ENCODE measurements around the gene PTPRU.
"Not testable (repeated sequence)": the region's sequence is repeated elsewhere in the genome, so short reads cannot be mapped to it uniquely, and the experiment has no call there.

PTPRU gene

GRCh38 chr1:29309075-29309474 is 72.8 kb downstream of the PTPRU start:
- no peaks in the 10 kb centered on the region for H3K9me3 ChIP-seq
- H3K36me3 ChIP-seq: no peaks in the 10 kb centered on the region
- no peak overlapping the region for H3K27ac ChIP-seq
- TF ChIP-seq, protein P1, sequence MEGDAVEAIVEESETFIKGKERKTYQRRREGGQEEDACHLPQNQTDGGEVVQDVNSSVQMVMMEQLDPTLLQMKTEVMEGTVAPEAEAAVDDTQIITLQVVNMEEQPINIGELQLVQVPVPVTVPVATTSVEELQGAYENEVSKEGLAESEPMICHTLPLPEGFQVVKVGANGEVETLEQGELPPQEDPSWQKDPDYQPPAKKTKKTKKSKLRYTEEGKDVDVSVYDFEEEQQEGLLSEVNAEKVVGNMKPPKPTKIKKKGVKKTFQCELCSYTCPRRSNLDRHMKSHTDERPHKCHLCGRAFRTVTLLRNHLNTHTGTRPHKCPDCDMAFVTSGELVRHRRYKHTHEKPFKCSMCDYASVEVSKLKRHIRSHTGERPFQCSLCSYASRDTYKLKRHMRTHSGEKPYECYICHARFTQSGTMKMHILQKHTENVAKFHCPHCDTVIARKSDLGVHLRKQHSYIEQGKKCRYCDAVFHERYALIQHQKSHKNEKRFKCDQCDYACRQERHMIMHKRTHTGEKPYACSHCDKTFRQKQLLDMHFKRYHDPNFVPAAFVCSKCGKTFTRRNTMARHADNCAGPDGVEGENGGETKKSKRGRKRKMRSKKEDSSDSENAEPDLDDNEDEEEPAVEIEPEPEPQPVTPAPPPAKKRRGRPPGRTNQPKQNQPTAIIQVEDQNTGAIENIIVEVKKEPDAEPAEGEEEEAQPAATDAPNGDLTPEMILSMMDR (IDR thresholded peaks at IDR 0.05): no peak
- no peak overlapping the region for H3K4me3 ChIP-seq (ENCODE audit: low read depth in 1 of 2, low read length in 1 of 2)
- no peaks in the 10 kb centered on the region for H3K27me3 ChIP-seq
- H3K4me1 ChIP-seq (ENCODE audit: control insufficient read depth in 1 of 2, insufficient read depth in 1 of 2, low read depth in 1 of 2, low read length in 1 of 2): no peaks in the 10 kb centered on the region

DNA sequence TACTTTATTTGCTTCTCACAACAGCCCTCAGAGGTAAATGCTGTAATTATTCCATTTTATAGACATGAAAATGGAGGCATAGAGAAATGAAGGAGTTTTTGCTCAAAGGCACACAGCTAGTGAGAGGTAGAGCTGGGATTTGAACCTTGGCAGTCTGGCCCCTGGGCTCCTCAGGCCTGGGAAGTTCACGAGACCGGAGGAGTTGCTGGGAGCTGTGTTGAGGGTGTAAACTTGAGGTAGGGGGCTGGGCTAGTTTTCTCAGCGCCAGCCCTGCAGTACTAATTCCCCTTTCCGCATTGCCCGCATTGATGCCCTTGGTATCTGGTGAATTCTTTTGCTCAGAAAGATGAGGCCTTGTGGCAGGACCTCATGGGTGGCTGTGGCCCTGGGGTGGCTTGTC is 73.3 kb downstream of the PTPRU start:
- Histone ChIP-seq H3K4me1 (ENCODE audit: control insufficient read depth in 1 of 2, insufficient read depth in 1 of 2, low read depth in 1 of 2, low read length in 1 of 2) (no peaks in the 10 kb centered on the region), H3K4me3 (ENCODE audit: low read depth in 1 of 2, low read length in 1 of 2) (no peak overlapping the region), H3K27ac (no peak overlapping the region), H3K27me3 (no peaks in the 10 kb centered on the region), H3K9me3 (no peaks in the 10 kb centered on the region), H3K36me3 (no peaks in the 10 kb centered on the region)
- TF ChIP-seq, protein P1 (IDR thresholded peaks at IDR 0.05): no peak

- Histone ChIP-seq H3K4me3 (ENCODE audit: low read depth in 1 of 2, low read length in 1 of 2) (no peak overlapping the region), H3K27me3 (no peaks in the 10 kb centered on the region), H3K9me3 (no peaks in the 10 kb centered on the region), H3K4me1 (ENCODE audit: control insufficient read depth in 1 of 2, insufficient read depth in 1 of 2, low read depth in 1 of 2, low read length in 1 of 2) (no peaks in the 10 kb centered on the region), H3K27ac (no peak overlapping the region), H3K36me3 (no peaks in the 10 kb centered on the region)
- TF ChIP-seq, protein P1 (IDR thresholded peaks at IDR 0.05): no peak
Observed at GRCh38 chr1:29310616-29311180, 74.4 kb downstream of the PTPRU start.

DNA sequence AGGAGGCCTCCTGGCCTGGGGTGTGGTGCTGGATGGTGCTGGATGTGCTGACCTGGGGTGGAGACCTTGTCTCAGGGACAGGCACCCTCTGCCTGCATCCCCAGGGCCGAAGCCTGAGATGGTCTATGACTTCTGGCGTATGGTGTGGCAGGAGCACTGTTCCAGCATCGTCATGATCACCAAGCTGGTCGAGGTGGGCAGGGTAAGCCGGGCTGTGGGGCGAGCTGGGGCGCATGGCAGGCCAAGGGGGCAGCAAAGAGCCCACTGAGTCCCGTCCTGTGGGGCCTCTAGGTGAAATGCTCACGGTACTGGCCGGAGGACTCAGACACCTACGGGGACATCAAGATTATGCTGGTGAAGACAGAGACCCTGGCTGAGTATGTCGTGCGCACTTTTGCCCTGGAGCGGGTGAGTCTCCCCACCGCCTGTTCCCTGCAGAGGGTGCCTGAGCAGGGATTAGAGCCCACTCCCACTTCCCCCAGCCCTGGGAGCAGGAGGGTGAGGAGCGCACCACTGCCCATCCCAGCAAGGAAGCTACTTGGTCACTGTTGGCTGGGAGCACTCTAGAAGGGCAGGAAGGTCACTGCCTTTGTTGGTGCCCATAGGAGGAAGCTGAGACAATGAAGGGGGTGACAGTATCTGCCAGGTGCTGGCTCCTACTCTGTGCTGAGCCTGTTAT is 75.2 kb downstream of the PTPRU start:
- Histone ChIP-seq H3K27ac (no peak overlapping the region), H3K27me3 (no peaks in the 10 kb centered on the region), H3K9me3 (no peaks in the 10 kb centered on the region), H3K36me3 (no peaks in the 10 kb centered on the region), H3K4me3 (ENCODE audit: low read depth in 1 of 2, low read length in 1 of 2) (no peak overlapping the region), H3K4me1 (ENCODE audit: control insufficient read depth in 1 of 2, insufficient read depth in 1 of 2, low read depth in 1 of 2, low read length in 1 of 2) (no peaks in the 10 kb centered on the region)
- TF ChIP-seq, protein P1 (IDR thresholded peaks at IDR 0.05): no peak

DNA sequence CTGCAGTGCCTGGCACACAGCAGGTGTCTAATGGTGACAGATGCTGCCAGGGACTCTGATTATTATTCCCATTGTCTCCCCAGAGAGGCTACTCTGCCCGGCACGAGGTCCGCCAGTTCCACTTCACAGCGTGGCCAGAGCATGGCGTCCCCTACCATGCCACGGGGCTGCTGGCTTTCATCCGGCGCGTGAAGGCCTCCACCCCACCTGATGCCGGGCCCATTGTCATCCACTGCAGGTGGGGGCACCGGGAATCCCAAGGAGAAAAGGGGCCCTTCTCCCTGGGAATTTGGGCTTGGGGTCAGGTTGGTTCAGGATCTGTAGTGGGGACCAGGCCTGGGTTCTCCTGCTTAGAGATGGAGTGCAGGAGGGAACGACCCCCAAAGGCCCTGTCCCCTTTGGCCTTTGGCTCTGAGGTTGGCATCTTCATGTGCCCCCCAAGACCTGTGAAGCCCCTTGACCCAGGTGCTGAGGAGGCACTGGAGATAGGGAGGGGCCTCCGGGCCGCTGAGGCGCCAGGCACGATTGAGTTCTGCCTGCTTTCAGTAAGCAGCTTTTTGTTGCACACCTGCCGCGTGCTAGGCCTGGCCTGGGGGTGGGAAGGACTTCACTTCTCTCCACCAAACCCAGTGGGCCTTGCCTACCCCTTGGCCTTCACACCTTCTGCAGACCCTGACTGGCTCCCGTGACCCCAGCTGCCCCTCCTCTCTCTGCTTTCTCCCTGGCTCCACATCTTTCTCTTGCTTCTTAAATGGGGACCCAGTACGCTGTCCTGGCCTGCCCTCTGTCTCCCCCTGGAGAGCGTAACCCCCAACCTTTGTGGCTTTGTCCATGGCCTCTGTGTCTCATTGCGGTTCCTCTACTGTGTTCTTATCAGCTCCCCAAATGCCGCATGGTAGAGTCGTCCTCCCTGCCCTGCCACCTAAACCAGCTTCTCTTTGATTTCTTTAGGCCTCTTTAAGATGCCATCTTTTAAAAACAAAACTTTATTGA is 76.4 kb downstream of the PTPRU start:
- Histone ChIP-seq H3K9me3 (no peaks in the 10 kb centered on the region), H3K36me3 (no peaks in the 10 kb centered on the region), H3K4me3 (ENCODE audit: low read depth in 1 of 2, low read length in 1 of 2) (no peak overlapping the region), H3K27me3 (no peaks in the 10 kb centered on the region), H3K4me1 (ENCODE audit: control insufficient read depth in 1 of 2, insufficient read depth in 1 of 2, low read depth in 1 of 2, low read length in 1 of 2) (no peaks in the 10 kb centered on the region), H3K27ac (no peak overlapping the region)
- TF ChIP-seq, protein P1 (IDR thresholded peaks at IDR 0.05): no peak

- H3K4me1 ChIP-seq (ENCODE audit: control insufficient read depth in 1 of 2, insufficient read depth in 1 of 2, low read depth in 1 of 2, low read length in 1 of 2); H3K27me3 ChIP-seq: not testable (repeated sequence)
Observed at GRCh38 chr1:29314685-29315084, 78.4 kb downstream of the PTPRU start.

More at GRCh38 chr1:29314685-29315084, 78.4 kb downstream of the PTPRU start:
- H3K36me3 ChIP-seq; H3K4me3 ChIP-seq (ENCODE audit: low read depth in 1 of 2, low read length in 1 of 2); H3K27ac ChIP-seq; H3K9me3 ChIP-seq: not testable (repeated sequence)
